ENCODE data around the gene TGFBR3L.

- TF ChIP-seq CTCF (conservative IDR thresholded peaks at IDR 0.05; ENCODE audit: low read depth, low read length) (no peak), POLR2A (IDR thresholded peaks at IDR 0.05; ENCODE audit: low read depth, low read length) (no peak), CEBPB (IDR thresholded peaks at IDR 0.05; ENCODE audit: low read depth, low read length) (no peak), MXI1 (IDR thresholded peaks at IDR 0.05; ENCODE audit: borderline replicate concordance, low read depth, low read length) (no peak), RFX5 (IDR thresholded peaks at IDR 0.05; ENCODE audit: low read depth, low read length) (no peak), MAFK (IDR thresholded peaks at IDR 0.05; ENCODE audit: low read depth, low read length) (no peak), SMC3 (IDR thresholded peaks at IDR 0.05; ENCODE audit: low read depth, low read length) (no peak), RAD21 (IDR thresholded peaks at IDR 0.05; ENCODE audit: low read length) (no peak), MAZ (IDR thresholded peaks at IDR 0.05; ENCODE audit: borderline replicate concordance, low read depth, low read length) (no peak), USF2 (IDR thresholded peaks at IDR 0.05; ENCODE audit: low read depth, low read length) (no peak)
Measured at GRCh38 chr19:7959211-7959610, 44.6 kb downstream of the TGFBR3L start.

All from IMR-90 (cell line).